Astrocyte of the hippocampus (primary cell): ENCODE data around the gene STK38.
A peak's percentile ranks its signal among the peaks of the same experiment; 100 is the strongest.
"Not testable (repeated sequence)": the region's sequence is repeated elsewhere in the genome, so short reads cannot be mapped to it uniquely, and the experiment has no call there.

Experiments used
- DNase-seq: peaks from one replicate; pipeline ENCODE4 v3.0.0; 2011; ENCODE audit warnings: low read depth, low spot score

STK38 gene

GRCh38 chr6:36546920-36547645, at the start of gene STK38:
Gene STK38, minus strand, starts transcription at chr6:36547479. Its CDS starts 7,277 bp downstream, at chr6:36540202.
- DNase-seq: peak; percentile 95

GRCh38 chr6:36596356-36596755, 49.1 kb upstream of the STK38 start:
- DNase-seq: no peak

DNA sequence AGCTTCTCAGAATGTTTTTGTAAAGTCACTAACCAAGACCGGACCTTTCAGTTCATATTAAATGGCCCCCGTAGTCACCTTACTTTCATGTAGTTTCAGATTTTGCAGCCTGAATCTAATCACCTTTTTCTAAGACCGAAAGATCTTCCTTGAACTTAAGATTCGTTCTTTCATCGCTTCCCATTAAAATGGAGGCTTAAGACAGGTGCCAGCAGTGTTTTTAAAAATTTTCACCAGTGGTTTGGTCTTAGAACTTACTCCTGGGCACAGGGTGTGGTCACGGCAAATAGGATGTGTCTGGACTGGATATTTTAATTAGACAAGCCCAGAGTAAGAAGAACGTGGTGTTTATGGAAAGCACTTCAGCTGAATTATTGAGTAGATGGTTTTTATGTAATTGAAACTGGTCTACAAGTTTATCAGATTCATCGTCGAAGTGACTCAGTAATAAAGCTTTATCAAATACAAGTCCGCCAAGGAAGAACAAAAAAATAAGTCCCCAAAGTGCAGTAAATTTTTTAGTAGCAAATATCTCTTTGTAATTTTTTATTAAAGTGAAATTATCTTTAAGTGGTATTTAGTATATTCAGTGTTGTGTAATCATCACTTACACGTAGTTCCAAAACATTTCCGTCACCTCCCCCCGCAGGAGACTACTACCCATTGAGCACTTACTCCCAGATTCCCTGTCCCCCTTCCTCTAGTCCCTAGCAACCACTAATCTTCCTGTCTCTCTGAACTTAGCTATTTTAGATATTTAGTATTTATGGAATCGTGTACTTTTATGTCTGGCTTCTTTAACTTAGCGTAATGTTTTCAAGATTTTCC, 47.8 kb upstream of the STK38 start:
- DNase-seq: peak; percentile 56

DNA sequence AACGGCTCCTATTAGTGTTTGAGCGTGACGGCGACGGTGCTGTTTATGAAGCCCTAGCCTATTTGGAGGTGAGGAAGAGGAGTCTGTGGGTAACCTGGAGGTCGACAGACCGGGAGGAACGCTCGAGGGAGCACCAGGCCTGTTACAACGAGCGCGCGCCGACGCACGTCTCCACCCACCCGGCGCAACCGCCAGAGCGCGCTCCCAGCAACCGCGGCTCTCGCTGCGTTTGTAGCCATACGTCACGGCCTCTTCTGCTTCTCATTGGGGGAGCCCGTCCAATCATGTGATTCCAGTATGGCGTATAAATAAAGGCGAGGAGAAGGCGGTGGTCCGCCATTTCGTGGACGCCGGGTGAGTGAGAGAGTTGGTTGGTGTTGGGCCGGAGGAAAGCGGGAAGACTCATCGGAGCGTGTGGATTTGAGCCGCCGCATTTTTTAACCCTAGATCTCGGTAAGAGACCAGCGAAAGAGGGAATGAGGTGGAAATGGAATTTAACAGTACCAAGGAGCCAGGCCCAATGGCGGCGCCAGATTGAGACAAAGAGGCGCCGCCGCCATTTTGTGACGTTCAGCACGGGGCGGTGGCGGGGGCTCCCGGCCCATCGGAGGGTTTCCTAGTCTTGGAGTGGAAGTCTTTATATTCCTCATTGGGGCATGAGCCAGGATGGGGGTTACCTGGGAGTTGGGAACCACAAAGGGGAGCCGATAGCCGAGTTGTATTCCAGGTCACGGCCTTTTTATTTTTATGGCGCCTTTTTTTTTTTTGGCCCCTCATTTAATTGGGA, 46.9 kb upstream of the STK38 start, which contains the start of gene SRSF3:
Gene SRSF3 (plus strand): TSS at position 334 of the 787 bp plus-strand sequence. CDS start 2,401 bp downstream, outside the sequence.
- DNase-seq: peak; percentile 99

DNA sequence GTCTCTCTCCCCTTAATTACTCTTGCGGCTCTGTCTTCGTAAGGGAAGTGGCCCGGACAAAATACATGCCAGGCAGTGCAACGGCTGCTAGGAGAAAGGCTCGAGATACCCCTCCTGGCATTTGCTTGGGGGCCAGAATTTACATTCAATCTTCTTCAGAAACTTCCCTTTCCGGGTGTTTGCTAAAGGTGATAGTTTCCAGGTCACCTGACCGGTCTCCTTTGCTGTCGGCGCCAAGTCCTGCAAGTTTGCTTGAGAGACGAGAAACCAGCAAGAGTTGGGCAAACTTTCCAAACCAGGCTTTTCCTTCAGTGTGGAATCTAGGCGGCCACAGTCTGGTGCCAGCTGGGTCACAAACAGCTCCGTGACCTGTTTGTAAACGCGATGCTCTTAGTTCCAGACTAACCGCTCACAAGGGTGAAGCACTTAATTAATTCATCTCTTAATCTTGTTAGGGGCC, 46.3 kb upstream of the STK38 start:
- DNase-seq: peak; percentile 87

DNA sequence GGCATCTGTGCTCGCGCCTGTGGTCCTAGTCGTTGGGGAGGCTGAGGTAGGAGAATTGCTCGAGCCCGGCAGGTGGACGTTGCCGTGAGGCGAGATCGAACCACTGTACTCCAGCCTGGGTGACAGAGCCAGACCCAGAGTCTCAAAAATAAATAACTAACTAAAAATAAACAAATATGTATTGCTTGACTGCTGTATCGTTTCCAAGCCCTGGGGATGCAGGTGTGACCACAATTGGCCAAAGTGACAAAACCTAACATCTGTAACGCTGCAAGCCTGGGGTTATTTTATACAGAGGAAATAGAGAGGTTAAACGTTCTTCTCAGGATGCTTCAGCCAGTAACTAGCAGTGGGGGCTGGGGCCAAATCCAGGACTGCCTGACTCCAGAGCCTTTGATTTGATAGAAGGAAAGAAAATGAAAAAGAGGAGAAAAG, 45.0 kb upstream of the STK38 start:
- no peak for DNase-seq

DNA sequence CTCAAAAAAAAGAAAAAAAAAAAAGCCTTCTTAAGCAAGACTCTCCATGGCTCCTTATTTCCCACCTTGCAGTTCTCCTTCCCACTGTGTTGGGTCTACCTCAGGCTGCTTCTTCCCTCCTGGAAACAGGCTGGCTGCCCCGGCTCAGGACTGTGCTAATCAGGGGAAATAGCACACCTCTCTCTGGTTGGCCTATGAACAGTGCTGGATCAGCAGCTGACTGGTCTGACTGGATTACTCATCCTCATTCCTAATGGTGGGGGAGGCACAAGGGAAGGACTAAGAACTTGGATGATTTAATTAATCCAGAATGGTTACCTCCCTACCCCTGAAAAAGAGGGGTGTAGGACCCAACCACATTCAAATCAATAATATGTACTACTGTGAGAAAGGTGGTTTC, 43.0 kb upstream of the STK38 start:
- DNase-seq: peak; percentile 85

DNA sequence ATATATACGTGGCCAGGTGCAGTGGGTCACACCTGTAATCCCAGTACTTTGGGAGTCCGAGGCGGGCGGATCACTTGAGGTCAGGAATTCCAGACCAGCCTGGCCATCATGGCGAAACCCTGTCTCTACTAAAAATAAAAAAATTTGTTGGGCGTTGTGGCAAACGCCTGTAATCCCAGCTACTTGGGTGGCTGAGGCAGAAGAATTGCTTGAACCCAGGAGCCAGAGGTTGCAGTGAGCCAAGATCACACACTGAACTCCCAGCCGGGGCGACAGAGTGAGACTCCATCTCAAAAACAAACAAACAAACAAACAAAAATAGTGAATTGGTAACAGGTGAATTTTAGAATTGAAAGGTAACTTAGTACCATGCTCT, 41.7 kb upstream of the STK38 start:
- DNase-seq: not testable (repeated sequence)

DNA sequence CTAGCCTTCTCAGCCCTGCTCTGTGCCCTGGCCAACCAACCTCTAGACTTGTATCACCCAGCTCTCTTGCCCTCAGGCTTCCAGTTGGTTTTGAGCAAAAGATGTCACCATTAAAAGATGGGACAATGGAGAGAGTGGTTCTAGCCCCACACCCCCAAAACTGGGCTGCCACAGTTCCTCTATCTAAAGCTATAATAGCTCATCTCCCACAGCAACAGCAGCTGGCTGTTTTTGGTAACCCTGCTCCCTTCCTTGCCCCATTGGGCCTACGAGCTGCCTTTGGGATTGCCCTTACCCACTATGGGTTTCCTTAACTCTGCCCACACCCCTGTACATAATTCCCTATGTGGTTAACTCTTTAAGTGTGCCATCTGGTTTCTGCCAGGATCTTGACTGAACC, 39.3 kb upstream of the STK38 start:
- no peak for DNase-seq

DNA sequence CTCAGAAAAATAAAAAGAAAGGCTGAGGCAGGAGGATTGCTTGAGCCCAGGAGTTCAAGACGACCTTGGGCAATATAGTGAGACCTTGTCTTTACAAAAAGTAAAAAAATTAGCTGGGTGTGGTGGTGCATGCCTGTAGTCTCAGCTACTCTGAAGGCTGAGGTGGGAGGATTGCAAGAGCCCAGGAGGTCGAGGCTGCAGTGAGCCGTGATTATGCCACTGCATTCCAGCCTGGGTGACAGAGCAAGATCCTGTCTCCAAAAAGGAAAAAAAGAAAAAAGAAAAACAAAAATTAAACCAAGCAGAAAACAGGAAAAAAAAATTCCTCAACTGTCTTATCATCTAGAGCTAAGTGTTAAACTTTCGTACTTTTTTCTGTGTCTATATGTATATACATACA, 34.4 kb upstream of the STK38 start:
- DNase-seq: no peak

GRCh38 chr6:36580184-36580526, 32.9 kb upstream of the STK38 start:
- no peak for DNase-seq

GRCh38 chr6:36578431-36578830, 31.2 kb upstream of the STK38 start:
- no peak for DNase-seq

DNA sequence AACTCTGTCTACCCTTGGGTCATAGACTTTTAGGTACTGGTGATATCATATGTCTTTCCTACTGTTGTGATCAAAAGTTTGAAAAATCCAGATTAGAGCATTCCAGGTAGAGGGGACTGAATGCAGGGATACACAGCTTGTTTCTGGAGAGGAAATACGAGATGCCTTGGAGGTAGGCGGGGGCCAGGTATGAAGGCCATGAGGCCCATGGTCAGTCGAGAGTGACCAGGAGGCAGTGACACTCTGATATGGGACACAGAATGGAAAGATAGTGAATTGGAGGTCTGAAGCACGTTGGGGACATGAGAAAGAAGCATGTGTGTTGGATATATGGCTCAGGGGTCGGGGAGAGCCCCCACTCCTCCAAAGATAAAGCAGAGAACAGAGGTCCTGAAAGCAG, 30.8 kb upstream of the STK38 start:
- no peak for DNase-seq

DNA sequence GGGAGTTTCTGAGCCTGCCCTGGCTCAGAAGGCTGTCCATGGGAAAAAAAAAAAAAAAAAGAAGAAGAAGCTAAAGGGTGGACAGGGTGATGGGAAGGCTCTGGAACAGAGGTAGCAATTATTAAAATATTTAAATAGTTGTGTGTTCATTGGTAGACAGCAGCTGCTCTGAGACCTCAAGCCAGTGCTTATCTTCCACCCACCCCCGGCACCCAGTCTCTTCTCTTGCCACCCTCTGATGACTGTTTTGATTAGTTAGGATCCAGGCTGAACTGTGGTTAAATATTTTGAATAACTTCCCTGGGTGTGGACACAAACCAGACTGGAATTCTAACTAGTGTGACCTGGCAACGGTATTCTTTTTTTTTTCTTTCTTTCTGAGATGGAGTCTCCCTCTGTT, 30.0 kb upstream of the STK38 start:
- DNase-seq: peak; percentile 91

- DNase-seq: no peak
Observed at GRCh38 chr6:36576578-36576977, 29.3 kb upstream of the STK38 start.

GRCh38 chr6:36574679-36575078, 27.4 kb upstream of the STK38 start:
- DNase-seq: no peak

DNA sequence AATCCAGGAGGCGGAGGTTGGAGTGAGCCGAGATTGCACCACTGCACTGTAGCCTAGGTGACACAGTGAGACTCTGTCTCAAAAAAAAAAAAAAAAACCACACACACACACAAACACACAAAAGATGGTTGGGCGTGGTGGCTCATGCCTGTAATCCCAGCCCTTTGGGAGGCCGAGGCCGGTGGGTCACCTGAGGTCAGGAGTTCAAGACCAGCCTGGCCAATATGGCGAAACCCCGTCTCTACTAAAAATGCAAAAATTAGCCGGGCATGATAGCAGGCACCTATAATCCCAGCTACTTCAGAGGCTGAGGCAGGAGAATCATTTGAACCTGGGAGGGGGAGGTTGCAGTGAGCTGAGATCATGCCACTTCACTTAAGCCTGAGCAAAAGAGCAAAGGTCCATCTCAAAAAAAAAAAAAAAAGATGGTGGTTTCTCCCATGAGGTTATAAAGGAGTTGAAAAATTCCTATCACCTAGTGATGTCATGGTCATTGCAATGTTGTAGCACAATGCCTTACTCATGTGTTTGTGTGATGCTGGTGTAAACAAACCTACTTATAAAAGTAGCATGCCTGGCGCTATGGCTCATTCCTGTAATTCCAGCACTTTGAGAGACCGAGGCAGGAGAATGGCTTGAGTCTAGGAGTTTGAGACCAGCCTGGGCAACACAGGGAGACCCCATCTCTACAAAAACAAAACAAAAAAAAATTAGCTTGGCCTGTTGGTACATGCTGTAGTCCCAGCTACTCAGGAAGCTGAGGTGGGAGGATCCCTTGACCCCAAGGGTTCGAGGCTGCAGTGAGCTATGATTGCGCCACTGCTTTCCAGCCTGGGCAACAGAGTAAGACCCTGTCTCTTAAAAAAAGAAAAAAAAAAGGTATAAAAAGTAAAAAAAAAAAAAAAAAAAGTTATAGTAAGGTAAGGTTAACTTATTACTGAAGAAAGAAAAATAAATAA, 25.4 kb upstream of the STK38 start:
- peak; percentile 72 for DNase-seq

DNA sequence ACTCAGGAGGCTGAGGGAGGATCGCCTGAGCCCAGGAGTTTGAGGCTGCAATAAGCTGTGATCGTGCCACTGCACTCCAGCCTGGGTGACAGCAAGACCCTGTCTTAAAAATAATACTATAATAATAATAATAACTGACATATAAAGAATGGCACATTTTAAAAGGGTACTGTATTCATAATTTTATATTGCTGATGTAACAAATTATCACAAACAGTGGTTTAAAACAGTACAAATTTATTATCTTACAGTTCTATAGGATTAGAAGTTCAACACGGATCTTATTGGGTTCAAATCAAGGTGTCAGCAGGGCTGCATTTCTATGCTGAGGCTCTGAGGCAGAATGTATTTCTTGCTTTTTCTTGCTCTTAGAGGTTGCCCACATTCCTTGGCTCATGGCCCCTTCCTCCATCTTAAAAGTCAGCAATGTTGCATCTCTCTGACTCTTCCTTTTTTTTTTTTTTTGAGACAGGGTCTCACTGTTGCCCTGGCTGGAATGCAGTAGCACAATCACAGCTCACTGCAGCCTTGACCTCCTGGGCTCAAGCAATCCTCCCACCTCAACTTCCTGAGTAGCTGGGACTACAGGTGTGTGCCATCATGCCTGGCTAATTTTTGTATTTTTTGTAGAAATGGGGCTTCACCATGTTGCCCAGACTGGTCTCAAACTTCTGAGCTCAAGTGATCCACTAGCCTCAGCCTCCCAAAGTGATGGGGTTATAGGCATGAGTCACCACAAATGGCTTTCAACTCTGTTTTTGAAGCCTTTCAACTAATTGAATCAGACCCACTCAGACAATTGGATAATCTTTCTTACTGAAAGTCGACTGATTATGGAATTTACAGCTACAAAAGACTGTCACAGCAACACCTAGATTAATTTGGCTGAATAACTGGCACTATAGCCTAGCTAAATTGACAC, 24.1 kb upstream of the STK38 start:
- no peak for DNase-seq

- DNase-seq: no peak
Observed at GRCh38 chr6:36570264-36570663, 23.0 kb upstream of the STK38 start.

- DNase-seq: no peak
Observed at GRCh38 chr6:36566418-36566905, 19.2 kb upstream of the STK38 start.
